NCI-H82 treated with DMSO at 0.1 percent for 48 hours (cell line): ENCODE measurements around the gene RBBP7.
A peak's percentile ranks its signal among the peaks of the same experiment; 100 is the strongest.
"Not testable (repeated sequence)": the region's sequence is repeated elsewhere in the genome, so short reads cannot be mapped to it uniquely, and the experiment has no call there.

ENCODE experiments used
- DNase-seq: peaks from one replicate; lab custom pipeline; 2025; ENCODE audit not compliant: unreplicated experiment; lab: John Stamatoyannopoulos, UW

Gene RBBP7

DNA sequence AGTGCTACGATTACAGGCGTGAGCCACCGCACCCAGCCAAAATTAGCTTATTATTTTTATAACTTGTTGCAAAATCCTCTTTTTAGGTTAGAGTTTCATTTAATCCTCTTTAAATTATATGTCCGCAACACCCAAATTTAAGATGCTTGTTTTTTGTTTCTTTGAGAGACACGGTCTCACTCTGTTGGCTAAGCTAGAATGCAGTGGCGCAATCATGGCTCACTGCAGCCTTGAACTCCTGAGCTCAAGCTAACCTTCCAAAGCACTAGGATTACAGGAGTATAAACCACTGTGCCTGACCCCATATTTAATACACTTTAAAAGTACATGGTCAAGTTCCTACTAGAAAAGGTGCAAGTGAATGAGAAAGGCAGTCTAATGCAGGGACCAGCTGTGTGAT is 2.2 kb downstream of the RBBP7 start:
- no peak for DNase-seq

DNA sequence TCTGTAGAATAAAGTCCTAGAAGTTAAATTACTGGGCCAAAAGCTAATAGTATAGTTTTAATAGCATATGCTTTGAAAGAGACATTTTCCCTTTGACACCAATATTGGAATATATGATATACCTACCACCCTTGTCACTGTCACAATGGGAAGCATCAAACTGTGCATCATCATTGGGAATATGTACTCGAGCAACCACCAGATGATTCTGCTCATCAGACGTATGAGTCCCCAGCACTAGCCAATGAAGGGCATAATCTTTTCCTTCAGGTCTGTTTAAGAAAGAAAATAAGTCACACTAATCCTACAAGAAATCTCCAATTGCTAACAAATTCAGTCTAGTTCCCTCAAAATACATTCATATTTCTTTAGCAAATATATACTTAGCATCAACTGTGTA is 7.3 kb downstream of the RBBP7 start:
- no peak for DNase-seq

DNA sequence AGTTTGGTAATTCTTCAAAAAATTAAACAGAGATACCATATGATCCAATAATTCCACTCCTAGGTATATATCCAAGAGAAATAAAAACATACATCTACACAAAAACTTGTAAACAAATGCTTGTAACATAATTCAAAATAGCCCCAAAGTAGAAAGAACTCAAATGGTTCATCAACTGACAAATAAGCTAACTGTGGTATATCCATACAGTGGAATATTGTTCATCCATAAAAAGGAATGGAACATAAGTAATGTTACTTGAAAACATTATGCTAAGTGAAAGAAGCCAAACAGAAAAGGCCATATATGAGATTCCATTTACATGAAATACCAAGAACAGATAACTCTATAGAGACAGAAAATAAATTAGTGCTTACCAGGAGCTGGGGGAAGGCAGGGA is 13.4 kb downstream of the RBBP7 start:
- DNase-seq = no peak

- DNase-seq = not testable (repeated sequence)
These were observed 14.1 kb downstream of the RBBP7 start for GRCh38 chrX:16856076-16856404.

- no peak for DNase-seq
These were observed 14.6 kb downstream of the RBBP7 start for GRCh38 chrX:16855363-16856075.

- no peak for DNase-seq
These were observed 16.6 kb downstream of the RBBP7 start for GRCh38 chrX:16853537-16853936.

DNA sequence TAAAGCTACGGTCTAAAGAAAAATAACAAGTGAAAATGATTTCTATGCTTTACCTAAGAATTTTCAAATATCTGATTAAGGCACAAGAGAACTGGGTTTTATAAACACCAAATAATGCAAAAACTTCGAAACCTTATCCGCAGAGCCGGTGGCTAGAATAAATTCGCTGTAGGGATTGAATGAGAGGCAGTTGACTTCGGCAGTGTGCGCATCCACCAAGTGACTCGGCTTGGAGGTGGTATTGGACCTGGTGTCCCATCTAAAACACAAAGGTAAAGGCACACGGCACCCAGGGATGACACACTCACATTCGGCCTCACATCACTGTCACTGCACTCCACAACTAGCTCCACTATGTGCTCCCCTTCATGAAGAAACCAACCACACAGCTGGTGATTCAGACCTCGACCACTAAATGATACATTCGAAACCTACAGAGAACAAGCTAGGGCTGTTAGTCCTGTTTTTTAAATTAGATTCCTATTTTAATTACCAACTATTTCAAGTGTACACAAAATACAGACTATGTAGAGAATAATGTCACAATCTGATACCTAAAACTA is 17.5 kb downstream of the RBBP7 start:
- DNase-seq = no peak

DNA sequence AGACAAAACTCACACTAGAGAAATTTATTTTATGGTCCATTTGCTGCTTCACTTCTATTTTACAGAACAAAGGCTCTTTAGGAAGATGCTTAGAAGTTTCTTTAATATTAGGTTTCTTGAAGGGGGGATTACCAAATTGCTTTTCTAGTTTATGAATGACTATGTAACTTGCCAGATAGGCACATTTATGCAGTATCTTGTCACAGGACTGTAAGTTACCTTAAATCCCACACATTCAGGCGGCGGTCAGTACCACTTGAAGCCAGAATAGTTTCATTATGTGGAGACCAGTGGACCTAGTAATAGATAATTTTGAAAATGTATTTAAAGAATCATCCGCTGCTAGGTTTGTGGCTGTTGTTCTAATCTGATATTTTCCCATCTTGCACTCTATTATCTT is 18.3 kb downstream of the RBBP7 start:
- DNase-seq = no peak

- DNase-seq = no peak
These were observed 18.7 kb downstream of the RBBP7 start for GRCh38 chrX:16851421-16851820.

DNA sequence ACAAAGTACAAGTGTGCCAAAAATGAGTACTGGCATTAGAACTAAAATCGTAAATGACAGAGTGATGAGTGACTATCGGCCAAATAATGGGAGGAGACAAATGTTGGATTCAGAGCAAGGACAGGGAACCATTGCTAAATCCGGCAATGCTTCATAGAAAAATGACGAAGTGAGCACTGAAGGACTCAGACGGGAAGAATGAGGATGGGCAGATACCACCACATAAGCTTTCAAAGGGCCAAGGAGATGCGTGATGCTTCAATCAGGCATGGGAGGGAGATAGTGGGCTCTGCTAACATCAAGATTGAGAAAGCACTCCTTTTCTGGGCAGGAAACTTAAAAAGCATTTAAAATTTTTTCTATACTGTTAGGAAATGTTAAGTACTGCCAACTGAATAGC is 21.6 kb downstream of the RBBP7 start:
- DNase-seq = no peak

DNA sequence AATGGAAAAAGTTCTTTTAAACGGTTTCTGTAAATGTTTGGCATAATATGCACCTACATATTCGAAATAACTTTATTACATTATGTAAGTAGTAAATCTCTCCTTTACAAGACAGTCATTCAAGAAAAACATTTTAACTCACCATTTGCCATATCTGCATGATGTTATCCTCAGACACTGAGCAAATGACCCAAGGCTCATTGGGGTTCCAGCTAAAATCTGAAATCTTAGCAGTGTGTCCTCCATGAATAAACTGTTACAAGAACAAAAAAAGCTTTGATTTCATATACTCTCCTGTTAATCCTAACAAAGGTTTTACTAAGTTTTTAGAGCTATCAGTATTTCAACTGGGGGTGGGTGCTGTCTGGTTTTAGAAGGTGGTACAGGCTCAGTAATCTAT is 24.5 kb downstream of the RBBP7 start:
- no peak for DNase-seq

DNA sequence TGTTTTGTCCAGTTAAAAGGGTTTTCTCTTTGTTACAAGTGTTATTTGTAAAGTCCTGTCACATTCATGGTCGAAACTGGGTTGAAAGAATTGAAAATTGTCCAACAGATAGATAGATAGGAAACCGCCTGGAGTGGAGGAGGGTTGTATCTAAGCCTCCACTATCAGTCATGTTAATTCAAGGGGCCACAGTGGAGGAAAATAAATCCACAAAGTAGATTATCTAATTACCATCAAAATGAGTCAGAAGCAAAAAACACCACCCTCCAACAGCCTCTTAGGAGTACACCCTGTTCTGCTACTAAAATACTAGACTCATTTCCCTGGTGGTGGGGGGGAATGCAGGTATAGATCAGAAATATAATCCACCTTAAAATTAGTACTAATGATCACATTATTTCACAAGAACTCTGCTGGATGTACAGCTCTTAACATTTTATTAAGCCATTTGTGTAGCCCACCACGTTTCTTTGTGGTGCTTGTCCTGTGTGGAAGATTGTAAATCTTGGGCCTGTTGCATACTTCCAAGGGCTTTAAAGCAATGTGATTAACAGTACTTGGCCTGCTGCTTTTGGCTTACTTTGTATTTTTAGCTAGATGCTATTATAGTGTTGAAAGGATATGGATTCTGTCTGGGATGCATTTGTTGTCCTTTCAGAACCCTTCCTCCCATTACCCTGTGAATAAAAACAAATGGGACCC is 26.8 kb downstream of the RBBP7 start:
- DNase-seq = peak; percentile 69

- DNase-seq = no peak
These were observed 27.5 kb downstream of the RBBP7 start for GRCh38 chrX:16842684-16843083.

- DNase-seq = peak; percentile 52
These were observed 30.2 kb downstream of the RBBP7 start for GRCh38 chrX:16839852-16840460.

GRCh38 chrX:16839219-16839851 is 30.8 kb downstream of the RBBP7 start:
- DNase-seq = peak; percentile 13

GRCh38 chrX:16838202-16839066 is 31.7 kb downstream of the RBBP7 start:
- DNase-seq = no peak

DNA sequence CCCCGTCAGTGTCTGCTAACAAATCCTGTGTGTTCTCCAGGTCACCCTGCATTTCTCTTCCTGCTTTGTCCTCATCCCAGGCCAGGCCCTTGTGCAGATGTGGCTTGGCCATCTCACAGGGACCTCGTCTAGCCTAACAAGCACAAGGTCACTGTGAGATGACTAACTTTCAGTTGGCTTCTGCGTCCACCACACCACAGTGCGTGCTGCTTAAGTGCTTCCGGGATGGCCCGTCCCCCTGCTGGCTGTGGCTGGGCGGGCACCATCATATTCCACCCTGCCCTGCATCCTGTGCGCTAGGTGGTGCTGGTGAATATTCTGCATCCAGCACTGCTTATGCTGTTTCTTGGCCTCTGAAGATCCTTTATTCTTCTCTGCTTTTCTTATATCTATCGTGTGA is 33.8 kb downstream of the RBBP7 start:
- DNase-seq = no peak

- DNase-seq = no peak
These were observed 35.4 kb downstream of the RBBP7 start for GRCh38 chrX:16834806-16835205.

DNA sequence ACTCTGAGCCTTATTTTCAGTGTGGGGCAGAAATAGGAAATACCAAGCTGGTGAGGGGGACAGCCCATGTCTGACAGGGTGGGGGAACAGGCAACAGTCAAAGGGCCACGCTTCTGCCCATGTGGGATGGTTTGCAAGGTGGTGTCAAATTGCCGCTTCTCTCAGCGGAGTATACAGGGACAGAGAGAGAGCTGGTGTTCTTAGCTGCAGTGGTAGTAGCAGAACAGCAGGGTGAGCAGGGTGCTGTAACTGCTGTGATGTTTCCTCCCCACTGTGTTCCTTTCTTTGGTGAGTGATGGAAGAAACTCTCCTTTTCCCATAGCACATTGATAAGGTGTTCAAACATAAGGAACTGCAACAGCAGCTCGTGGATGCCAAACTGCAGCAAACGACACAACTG is 37.9 kb downstream of the RBBP7 start:
- DNase-seq = no peak

DNA sequence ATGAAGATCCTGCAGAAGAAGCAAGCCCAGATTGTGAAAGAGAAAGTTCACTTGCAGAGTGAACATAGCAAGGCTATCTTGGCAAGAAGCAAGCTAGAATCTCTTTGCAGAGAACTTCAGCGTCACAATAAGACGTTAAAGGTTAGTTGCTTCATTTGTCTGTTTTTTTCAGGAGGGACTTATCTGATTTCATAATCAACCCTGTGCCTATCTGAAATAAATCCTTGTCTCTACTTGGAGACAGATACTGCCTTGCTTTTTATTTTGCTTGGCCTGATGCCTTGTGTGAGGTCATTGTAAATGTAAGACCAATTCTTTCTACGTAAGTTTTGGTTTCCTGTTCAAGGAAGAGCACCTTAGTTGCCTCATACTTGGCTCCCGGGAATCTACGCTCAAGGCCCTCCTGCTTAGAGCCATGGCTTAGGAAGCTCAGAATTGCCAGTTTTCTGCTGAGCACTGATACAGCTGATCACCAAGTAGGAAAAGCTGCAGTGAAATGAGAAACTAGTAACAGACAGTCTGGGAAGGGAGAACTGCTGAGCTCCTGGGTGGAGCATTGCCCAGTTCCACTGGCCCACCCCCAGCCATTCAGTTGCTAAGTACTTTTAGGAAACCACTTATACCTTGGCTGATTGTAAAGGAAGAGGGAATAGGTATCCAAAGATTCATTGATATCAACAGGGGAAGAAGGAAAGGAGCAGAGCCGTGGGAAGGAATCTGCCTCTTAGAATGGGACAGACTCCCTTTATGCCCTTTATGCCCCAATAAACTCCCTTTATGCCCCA is 41.8 kb downstream of the RBBP7 start:
- DNase-seq = no peak
